ENCODE measurements around the gene TMIGD1. TPM values are rescaled to one million over a fixed set of nuclear protein-coding genes. Genes with fewer than 3 reads are reported as not detected.

TMIGD1 gene
- total and polyA plus RNA-seq, 2 donors (not counting 3 experiments of a cell fraction or from before 2014, with no cell fraction given), result not detected

GRCh38 chr17:30352240-30352814 is 18.5 kb upstream of the TMIGD1 start:
- DNase-seq (ENCODE audit: low read depth, low spot score) (no peak), FAIRE-seq (no peak)
- H3K27me3 ChIP-seq (ENCODE audit: control insufficient read depth in 2 of 2, insufficient read depth in 2 of 2, low read length in 2 of 2), result peaks cover 0 to 2% of the 10 kb centered on the region in 2 experiments
- H3K4me1 ChIP-seq (ENCODE audit: control insufficient read depth, extremely low read depth, insufficient read depth, low read length), result no peaks in the 10 kb centered on the region
- H3K4me2 ChIP-seq (ENCODE audit: insufficient read depth, low read length), result no peak overlapping the region
- no peaks in the 10 kb centered on the region for H4K20me1 ChIP-seq (replicated peaks; ENCODE audit: control insufficient read depth, extremely low read depth, insufficient read depth, low read length)
- no peaks in the 10 kb centered on the region for H3K36me3 ChIP-seq (ENCODE audit: control insufficient read depth in 2 of 2, extremely low read depth in 1 of 2, insufficient read depth in 2 of 2, low read length in 2 of 2)
- H3K9ac ChIP-seq (replicated peaks; ENCODE audit: extremely low read depth, insufficient read depth, low read length), result no peak overlapping the region
- H3K79me2 ChIP-seq (ENCODE audit: control insufficient read depth, insufficient read depth, low read length), result no peaks in the 10 kb centered on the region
- no peaks in the 10 kb centered on the region for H3K9me3 ChIP-seq (replicated peaks; ENCODE audit: control insufficient read depth, insufficient read depth, low read length)
- CTCF ChIA-PET, result no interaction called here
- H3K4me3 ChIP-seq (replicated peaks in 1 of 3; ENCODE audit: insufficient read depth in 1 of 3, low read depth in 1 of 3, low read length in 3 of 3), result no peak overlapping the region
- intact Hi-C loops (cut with micrococcal nuclease) (no loop called here), dilution Hi-C loops (cut with MboI; ENCODE audit: extremely low pct_ligation_motif_present, low sequenced_read_pairs) (no loop called here)
- no peak overlapping the region for H3K27ac ChIP-seq (ENCODE audit: insufficient read depth, low read depth, low read length)
- no peaks in the 10 kb centered on the region for H3K9me1 ChIP-seq (replicated peaks; ENCODE audit: control insufficient read depth, extremely low read depth, insufficient read depth, low read length)
- BruUV-seq (replicated peaks), result no TSS peak
- H2AFZ ChIP-seq (ENCODE audit: low read depth, low read length), result no peak overlapping the region
- POLR2A ChIA-PET, result no interaction called here
- TF ChIP-seq CTCF (IDR thresholded peaks at IDR 0.05; ENCODE audit: extremely low read depth in 1 of 2, insufficient read depth in 1 of 2, low read depth in 1 of 2, low read length in 2 of 2), result no peak
- TF ChIP-seq EZH2 (IDR thresholded peaks at IDR 0.05; ENCODE audit: borderline replicate concordance, low read depth, low read length, severe bottlenecking), result no peak
- TF ChIP-seq MAX (IDR thresholded peaks at IDR 0.05; ENCODE audit: insufficient read depth, insufficient read length), result no peak
- TF ChIP-seq POLR2AphosphoS5 (IDR thresholded peaks at IDR 0.05; ENCODE audit: insufficient read depth, low read depth, low read length), result no peak
- no peak for TF ChIP-seq GATA2 (IDR thresholded peaks at IDR 0.05; ENCODE audit: insufficient read depth, insufficient read length, low read depth, low read length)
- no peak for TF ChIP-seq JUN (IDR thresholded peaks at IDR 0.05; ENCODE audit: borderline replicate concordance, insufficient read depth, insufficient read length, low read depth)
- no peak for TF ChIP-seq FOS (IDR thresholded peaks at IDR 0.05; ENCODE audit: borderline replicate concordance, insufficient read depth, low read length)
- TF ChIP-seq POLR2A (IDR thresholded peaks at IDR 0.05; ENCODE audit: low read depth, low read length), result no peak
- no peak for TF ChIP-seq MYC (IDR thresholded peaks at IDR 0.05; ENCODE audit: low read depth, low read length)
